HG02678 (cell line): ENCODE data around the gene CXCL13.
"Not testable (repeated sequence)": the region's sequence is repeated elsewhere in the genome, so short reads cannot be mapped to it uniquely, and the experiment has no call there.

Experiments
- ATAC-seq: cut with Tn5 transposase; IDR thresholded peaks from one replicate; pipeline ENCODE4 v1.9.1; 2021; ENCODE audit warnings: mild to moderate bottlenecking, moderate library complexity; ENCODE audit not compliant: unreplicated experiment

CXCL13 gene

GRCh38 chr4:77600521-77601451 lies 4.8 kb upstream of the CXCL13 start:
- ATAC-seq = no peak

GRCh38 chr4:77601614-77602187 lies 3.9 kb upstream of the CXCL13 start:
- no peak for ATAC-seq

GRCh38 chr4:77613267-77613666 lies 7.6 kb downstream of the CXCL13 start:
- ATAC-seq = no peak

GRCh38 chr4:77615153-77615552 lies 9.5 kb downstream of the CXCL13 start:
- ATAC-seq = no peak

- ATAC-seq = no peak
These were observed 11.6 kb downstream of the CXCL13 start for GRCh38 chr4:77617203-77617602.

GRCh38 chr4:77618383-77619241 lies 13.0 kb downstream of the CXCL13 start:
- peak; percentile 95 for ATAC-seq

GRCh38 chr4:77619408-77619807 lies 13.8 kb downstream of the CXCL13 start:
- no peak for ATAC-seq

GRCh38 chr4:77621254-77621653 lies 15.6 kb downstream of the CXCL13 start:
- no peak for ATAC-seq

GRCh38 chr4:77623091-77623490 lies 17.5 kb downstream of the CXCL13 start:
- no peak for ATAC-seq

- no peak for ATAC-seq
These were observed 18.6 kb downstream of the CXCL13 start for GRCh38 chr4:77624213-77624612.

GRCh38 chr4:77625485-77625884 lies 19.9 kb downstream of the CXCL13 start:
- ATAC-seq = no peak

- ATAC-seq = peak; percentile 89
These were observed 24.3 kb downstream of the CXCL13 start for GRCh38 chr4:77629885-77630284.

GRCh38 chr4:77631276-77631675 lies 25.7 kb downstream of the CXCL13 start:
- ATAC-seq = no peak

- ATAC-seq = no peak
These were observed 28.6 kb downstream of the CXCL13 start for GRCh38 chr4:77634132-77634785.

GRCh38 chr4:77635246-77635645 lies 29.6 kb downstream of the CXCL13 start:
- no peak for ATAC-seq

GRCh38 chr4:77635876-77636275 lies 30.3 kb downstream of the CXCL13 start:
- no peak for ATAC-seq

- no peak for ATAC-seq
These were observed 31.3 kb downstream of the CXCL13 start for GRCh38 chr4:77636902-77637301.

- not testable (repeated sequence) for ATAC-seq
These were observed 38.4 kb downstream of the CXCL13 start for GRCh38 chr4:77644069-77644468.

- no peak for ATAC-seq
These were observed 45.2 kb downstream of the CXCL13 start for GRCh38 chr4:77650787-77651186.

GRCh38 chr4:77651820-77652219 lies 46.2 kb downstream of the CXCL13 start:
- no peak for ATAC-seq
